ENCODE results near the gene CAPN1. TPM values are rescaled to one million over a fixed set of nuclear protein-coding genes. Genes with fewer than 3 reads are reported as not detected.

CAPN1 gene
- polyA plus RNA-seq, 1 donor from 2014 or later: 113 TPM

- Mint-ChIP-seq H3K27ac (no peak overlapping the region), H3K4me1 (peaks cover 0 to 4% (median 0%) of the 10 kb centered on the region in 3 donors), H3K36me3 (peaks cover 2% of the 10 kb centered on the region), H3K27me3 (no peaks in the 10 kb centered on the region), H3K4me3 (no peak overlapping the region), H3K9me3 (no peaks in the 10 kb centered on the region)
These were observed 22.4 kb downstream of the CAPN1 start for GRCh38 chr11:65204143-65204542.

DNA sequence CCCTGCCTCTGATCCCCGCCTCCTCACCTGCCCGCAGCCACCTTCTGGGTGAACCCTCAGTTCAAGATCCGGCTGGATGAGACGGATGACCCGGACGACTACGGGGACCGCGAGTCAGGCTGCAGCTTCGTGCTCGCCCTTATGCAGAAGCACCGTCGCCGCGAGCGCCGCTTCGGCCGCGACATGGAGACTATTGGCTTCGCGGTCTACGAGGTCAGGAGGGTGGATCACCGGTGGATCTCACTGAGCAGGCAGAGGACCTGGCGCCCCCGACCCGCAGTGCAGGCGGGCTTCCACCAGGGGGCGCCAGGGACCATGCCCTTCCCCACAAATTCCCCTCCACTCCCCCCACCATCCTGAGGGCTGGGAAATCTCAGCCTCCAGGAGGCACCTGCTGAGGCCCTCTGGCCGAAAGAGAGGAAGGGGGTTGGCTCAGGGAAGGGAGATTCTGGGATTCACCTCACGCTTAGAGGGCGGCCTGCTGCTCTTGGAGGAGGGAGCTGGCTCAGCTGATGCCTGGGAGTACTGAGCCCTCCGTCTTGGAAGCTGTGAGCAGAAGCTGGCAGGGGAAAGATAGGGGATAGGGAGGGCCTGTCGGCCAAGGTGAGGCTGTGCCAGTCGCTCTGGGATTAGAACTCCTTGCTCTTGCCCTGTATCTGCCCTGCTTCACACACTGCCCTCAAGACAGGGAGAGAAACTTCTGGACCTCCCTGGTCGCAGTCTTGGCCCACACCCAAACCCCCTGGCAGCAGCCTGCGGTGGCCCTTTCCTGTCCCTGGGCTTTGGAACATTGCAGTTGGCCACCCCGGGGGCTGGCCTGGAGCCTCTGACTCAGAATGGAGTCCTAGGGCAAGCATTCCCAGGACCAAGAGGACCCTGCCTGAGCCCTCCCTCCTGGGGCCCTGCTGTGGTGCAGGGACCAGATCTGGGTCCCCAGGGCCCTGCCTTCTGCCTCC lies 23.2 kb downstream of the CAPN1 start:
- peaks cover 0 to 4% (median 0%) of the 10 kb centered on the region in 3 donors for H3K4me1 Mint-ChIP-seq
- no peaks in the 10 kb centered on the region for H3K27me3 Mint-ChIP-seq
- H3K27ac Mint-ChIP-seq: no peak overlapping the region
- H3K36me3 Mint-ChIP-seq: peaks cover 2% of the 10 kb centered on the region
- no peaks in the 10 kb centered on the region for H3K9me3 Mint-ChIP-seq
- no peak overlapping the region for H3K4me3 Mint-ChIP-seq

- Mint-ChIP-seq H3K9me3 (no peaks in the 10 kb centered on the region), H3K27ac (no peak overlapping the region), H3K27me3 (no peaks in the 10 kb centered on the region), H3K4me3 (no peak overlapping the region), H3K4me1 (peaks cover 0 to 4% (median 0%) of the 10 kb centered on the region in 3 donors), H3K36me3 (peaks cover 2% of the 10 kb centered on the region)
These were observed 23.9 kb downstream of the CAPN1 start for GRCh38 chr11:65205602-65205967.

GRCh38 chr11:65206441-65206841 lies 24.7 kb downstream of the CAPN1 start:
- H3K4me3 Mint-ChIP-seq: no peak overlapping the region
- no peaks in the 10 kb centered on the region for H3K27me3 Mint-ChIP-seq
- peaks cover 2% of the 10 kb centered on the region for H3K36me3 Mint-ChIP-seq
- no peaks in the 10 kb centered on the region for H3K9me3 Mint-ChIP-seq
- no peak overlapping the region for H3K27ac Mint-ChIP-seq
- peaks cover 0 to 4% (median 0%) of the 10 kb centered on the region in 3 donors for H3K4me1 Mint-ChIP-seq

DNA sequence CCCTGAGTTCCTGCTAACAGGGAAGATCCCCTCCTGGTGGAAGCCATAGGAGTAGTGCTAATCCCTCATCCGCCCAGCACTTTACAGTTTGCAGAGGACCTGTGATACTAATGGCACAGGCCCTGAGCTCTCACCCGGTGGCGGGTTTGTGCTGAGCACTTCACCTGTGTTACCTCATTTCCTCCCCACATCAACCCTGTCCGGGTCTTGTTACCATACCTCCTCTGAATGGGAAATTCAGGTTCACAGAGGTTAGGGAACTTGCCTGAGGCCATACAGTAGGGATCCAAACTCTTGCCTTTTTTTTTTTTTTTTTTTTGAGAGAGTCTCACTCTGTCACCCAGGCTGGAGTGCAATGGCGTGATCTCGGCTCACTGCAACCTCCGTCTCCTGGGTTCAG lies 25.2 kb downstream of the CAPN1 start:
- Mint-ChIP-seq H3K9me3 (no peaks in the 10 kb centered on the region), H3K4me1 (peaks cover 0 to 4% (median 0%) of the 10 kb centered on the region in 3 donors), H3K4me3 (no peak overlapping the region), H3K27ac (no peak overlapping the region), H3K36me3 (peaks cover 2% of the 10 kb centered on the region), H3K27me3 (no peaks in the 10 kb centered on the region)

- Mint-ChIP-seq H3K4me3 (no peak overlapping the region), H3K27me3 (no peaks in the 10 kb centered on the region), H3K36me3 (peaks cover 2% of the 10 kb centered on the region), H3K4me1 (peaks cover 0 to 4% (median 2%) of the 10 kb centered on the region in 3 donors), H3K9me3 (no peaks in the 10 kb centered on the region), H3K27ac (no peak overlapping the region)
These were observed 26.4 kb downstream of the CAPN1 start for GRCh38 chr11:65207918-65208784.

GRCh38 chr11:65208785-65209710 lies 27.3 kb downstream of the CAPN1 start:
- Mint-ChIP-seq H3K27me3 (no peaks in the 10 kb centered on the region), H3K4me1 (peaks cover 0 to 5% (median 5%) of the 10 kb centered on the region in 3 donors), H3K4me3 (no peak overlapping the region), H3K27ac (no peak overlapping the region), H3K36me3 (peaks cover 2% of the 10 kb centered on the region), H3K9me3 (no peaks in the 10 kb centered on the region)

DNA sequence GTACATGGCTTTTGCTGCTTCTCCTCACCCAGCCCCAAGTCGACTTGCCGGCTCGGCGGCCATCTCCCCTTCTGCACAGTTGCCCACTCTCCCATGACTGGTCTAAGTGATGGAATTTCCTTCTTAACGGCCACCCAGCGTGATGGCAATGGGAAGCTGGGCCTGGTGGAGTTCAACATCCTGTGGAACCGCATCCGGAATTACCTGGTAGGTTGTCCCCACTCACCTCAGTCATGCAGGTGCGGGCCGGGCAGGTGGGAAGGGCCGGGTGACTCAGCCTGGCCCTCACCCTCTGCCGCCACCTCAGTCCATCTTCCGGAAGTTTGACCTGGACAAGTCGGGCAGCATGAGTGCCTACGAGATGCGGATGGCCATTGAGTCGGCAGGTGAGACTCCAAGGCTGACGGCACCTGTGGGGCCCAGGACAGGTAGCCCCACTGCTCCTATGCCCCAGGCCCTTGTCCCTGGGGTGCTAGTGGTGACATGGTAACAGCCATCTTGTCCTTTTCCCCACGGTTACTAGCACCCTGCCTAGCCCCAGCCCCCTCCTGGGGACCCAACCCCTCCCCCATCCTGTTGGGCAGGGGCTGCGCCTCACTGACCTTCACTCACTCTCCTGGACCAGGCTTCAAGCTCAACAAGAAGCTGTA lies 28.1 kb downstream of the CAPN1 start:
- Mint-ChIP-seq H3K27ac (no peak overlapping the region), H3K4me1 (peaks cover 3 to 5% (median 5%) of the 10 kb centered on the region in 3 donors), H3K4me3 (no peak overlapping the region), H3K27me3 (no peaks in the 10 kb centered on the region), H3K36me3 (peaks cover 2% of the 10 kb centered on the region), H3K9me3 (no peaks in the 10 kb centered on the region)

GRCh38 chr11:65210361-65210731 lies 28.6 kb downstream of the CAPN1 start:
- no peaks in the 10 kb centered on the region for H3K27me3 Mint-ChIP-seq
- no peak overlapping the region for H3K4me3 Mint-ChIP-seq
- no peaks in the 10 kb centered on the region for H3K9me3 Mint-ChIP-seq
- no peak overlapping the region for H3K27ac Mint-ChIP-seq
- peaks cover 3 to 6% (median 5%) of the 10 kb centered on the region in 3 donors for H3K4me1 Mint-ChIP-seq
- peaks cover 2% of the 10 kb centered on the region for H3K36me3 Mint-ChIP-seq

DNA sequence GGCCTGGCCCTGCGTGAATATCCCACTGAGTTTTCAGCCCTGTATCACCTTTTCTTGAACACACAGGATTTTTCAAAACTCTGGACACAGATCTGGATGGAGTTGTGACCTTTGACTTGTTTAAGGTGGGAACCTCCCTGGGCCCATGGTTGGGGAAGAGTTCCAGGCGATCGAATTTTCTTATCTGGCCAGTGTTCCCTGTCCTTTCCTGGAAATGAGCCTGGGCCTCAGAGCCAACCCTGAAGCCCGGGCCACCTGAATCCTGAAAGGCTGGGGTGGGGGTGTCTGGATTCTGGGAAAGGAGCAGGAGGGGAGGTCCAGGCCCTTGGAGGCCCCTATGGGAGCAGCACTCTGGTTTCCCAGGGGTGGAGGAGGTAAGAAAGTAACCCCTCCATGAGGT lies 29.0 kb downstream of the CAPN1 start:
- no peak overlapping the region for H3K27ac Mint-ChIP-seq
- H3K27me3 Mint-ChIP-seq: no peaks in the 10 kb centered on the region
- peaks cover 2% of the 10 kb centered on the region for H3K36me3 Mint-ChIP-seq

DNA sequence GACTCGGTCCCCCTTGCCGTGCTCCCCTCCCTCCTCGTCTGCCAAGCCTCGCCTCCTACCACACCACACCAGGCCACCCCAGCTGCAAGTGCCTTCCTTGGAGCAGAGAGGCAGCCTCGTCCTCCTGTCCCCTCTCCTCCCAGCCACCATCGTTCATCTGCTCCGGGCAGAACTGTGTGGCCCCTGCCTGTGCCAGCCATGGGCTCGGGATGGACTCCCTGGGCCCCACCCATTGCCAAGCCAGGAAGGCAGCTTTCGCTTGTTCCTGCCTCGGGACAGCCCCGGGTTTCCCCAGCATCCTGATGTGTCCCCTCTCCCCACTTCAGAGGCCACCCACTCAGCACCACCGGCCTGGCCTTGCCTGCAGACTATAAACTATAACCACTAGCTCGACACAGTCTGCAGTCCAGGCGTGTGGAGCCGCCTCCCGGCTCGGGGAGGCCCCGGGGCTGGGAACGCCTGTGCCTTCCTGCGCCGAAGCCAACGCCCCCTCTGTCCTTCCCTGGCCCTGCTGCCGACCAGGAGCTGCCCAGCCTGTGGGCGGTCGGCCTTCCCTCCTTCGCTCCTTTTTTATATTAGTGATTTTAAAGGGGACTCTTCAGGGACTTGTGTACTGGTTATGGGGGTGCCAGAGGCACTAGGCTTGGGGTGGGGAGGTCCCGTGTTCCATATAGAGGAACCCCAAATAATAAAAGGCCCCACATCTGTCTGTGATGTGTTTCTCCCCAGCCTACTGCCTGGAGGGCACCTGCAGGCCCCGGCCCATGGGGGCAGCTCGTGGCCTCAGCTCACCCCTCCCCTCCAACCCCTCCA lies 29.8 kb downstream of the CAPN1 start:
- H3K9me3 Mint-ChIP-seq: no peaks in the 10 kb centered on the region
- peaks cover 2% of the 10 kb centered on the region for H3K36me3 Mint-ChIP-seq
- no peaks in the 10 kb centered on the region for H3K27me3 Mint-ChIP-seq
- H3K27ac Mint-ChIP-seq: no peak overlapping the region
- no peak overlapping the region for H3K4me3 Mint-ChIP-seq
- peaks cover 3 to 9% (median 5%) of the 10 kb centered on the region in 3 donors for H3K4me1 Mint-ChIP-seq

More for the DNA sequence above, 29.0 kb downstream of the CAPN1 start:
- no peaks in the 10 kb centered on the region for H3K9me3 Mint-ChIP-seq
- no peak overlapping the region for H3K4me3 Mint-ChIP-seq
- H3K4me1 Mint-ChIP-seq: peaks cover 3 to 9% (median 5%) of the 10 kb centered on the region in 3 donors

GRCh38 chr11:65212226-65212801 lies 30.6 kb downstream of the CAPN1 start:
- Mint-ChIP-seq H3K9me3 (no peaks in the 10 kb centered on the region), H3K27me3 (no peaks in the 10 kb centered on the region), H3K4me3 (no peak overlapping the region), H3K27ac (no peak overlapping the region), H3K4me1 (peaks cover 3 to 9% (median 5%) of the 10 kb centered on the region in 3 donors), H3K36me3 (peaks cover 2% of the 10 kb centered on the region)
